H1 (cell line): ENCODE data around the gene ARL2BP. TPM values are rescaled to one million over a fixed set of nuclear protein-coding genes. Genes with fewer than 3 reads are reported as not detected.

Experiments used
- ATF2 ChIP-seq: IDR thresholded peaks from 2 replicates; pipeline ENCODE4 v1.6.1; 2012; ENCODE audit warnings: low read length, inconsistent platforms
- GABPA ChIP-seq: IDR thresholded peaks from 2 replicates; pipeline ENCODE4 v1.6.1; 2011; ENCODE audit warnings: mild to moderate bottlenecking, low read length, moderate library complexity, borderline replicate concordance; ENCODE audit not compliant: insufficient read depth
- NRF1 ChIP-seq: IDR thresholded peaks from 2 replicates; pipeline ENCODE4 v1.6.1; 2011; ENCODE audit warnings: mild to moderate bottlenecking, low read depth, low read length, improper control_type of control experiment
- RXRA ChIP-seq: IDR thresholded peaks from 2 replicates; pipeline ENCODE4 v1.6.1; 2011; ENCODE audit warnings: low read depth, mild to moderate bottlenecking, low read length, moderate library complexity; ENCODE audit not compliant: insufficient read depth
- polyA plus RNA-seq, 7 experiments: library from polyadenylated mRNA; depleted of rRNA in 3 of 7; stranded (reverse) in 5 of 7; unstranded in 2 of 7; fragments of >200 nt in 5 of 7; fragments of 200-250 nt in 2 of 7; gene quantifications; 1 replicate in 5 of 7; 2 replicates in 1 of 7; 4 replicates in 1 of 7; pipeline versions ENCODE4 v1.2.1 to v1.2.3, GENCODE V29; 2011 to 2013; ENCODE audit warnings: missing spikeins in 2 of 7, mixed read lengths in 2 of 7
- total RNA-seq: library from RNA; stranded (reverse); fragmentation: NEBNext Ultra II Directional; extraction: Animal tissue kit (Norgen Biotek cat#: 25700); gene quantifications from 2 replicates; pipeline ENCODE4 v1.2.1, GENCODE V29; 2021

Gene ARL2BP
- total and polyA plus RNA-seq, 2 of the 8 experiments (the other 6 are each of a cell fraction or from before 2014, with no cell fraction given) = 13.6 to 18.3 TPM

DNA sequence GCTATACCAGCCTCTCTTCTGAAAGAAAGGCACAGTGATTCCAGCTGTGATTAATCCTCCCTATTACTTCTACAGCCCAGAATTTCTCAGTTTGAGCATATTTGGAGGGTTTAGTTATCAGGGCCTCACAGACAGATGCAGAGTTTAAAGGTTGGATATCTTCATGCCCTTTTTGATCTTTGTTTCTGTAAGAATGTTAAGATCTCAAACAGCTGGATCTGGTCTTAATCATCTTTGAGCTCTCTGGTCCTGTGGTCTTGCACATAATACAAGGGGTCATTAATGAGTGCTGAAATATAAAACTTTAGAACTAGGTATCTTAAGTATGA lies 9.1 kb upstream of the ARL2BP start (continued):
- TF ChIP-seq GABPA (no peak), ATF2 (no peak), RXRA (no peak), NRF1 (no peak)
- TF ChIP-seq, all 59 proteins: peak for 0
